SU-DHL-6 (cell line): ENCODE measurements around the gene ANTXR1.

Experiments used
- CTCF ChIP-seq: fragments of 200-600 bp; sonication (generic); IDR thresholded peaks from one replicate; pipeline ENCODE4 v1.5.1; 2017; ENCODE audit warnings: antibody characterized with exemption, mild to moderate bottlenecking, low read length, moderate library complexity; ENCODE audit not compliant: insufficient read depth, poor library complexity, severe bottlenecking
- EZH2phosphoT487 ChIP-seq: fragments of 200-600 bp; sonication (generic), shearing (Covaris generic); conservative IDR thresholded peaks from 2 replicates; pipeline ENCODE4 v1.6.1; 2018; ENCODE audit warnings: mild to moderate bottlenecking, antibody characterized with exemption, low read length, moderate library complexity, mixed read lengths

- TF ChIP-seq CTCF (no peak), EZH2phosphoT487 (no peak)
Observed at GRCh38 chr2:69269330-69269729, 256.4 kb downstream of the ANTXR1 start.
